WTC11 (cell line): ENCODE measurements around the gene FCRLB. TPM values are rescaled to one million over a fixed set of nuclear protein-coding genes. Genes with fewer than 3 reads are reported as not detected.

ENCODE experiments used
- ATAC-seq: fragments of 200-7000 bp; cut with Tn5 transposase; 2 replicates; pipeline ENCODE4 v1.10.0; 2021; ENCODE audit warnings: mild to moderate bottlenecking, moderate library complexity
- CTCF ChIA-PET: fragments of 300-600 bp; sonication (Branson Sonifier 250); formaldehyde crosslinking; loops from one replicate; lab custom pipeline; 2021; ENCODE audit warnings: antibody characterized with exemption; lab: Charles Lee
- POLR2A ChIA-PET: fragments of 350-600 bp; sonication (Branson Sonifier 250); formaldehyde crosslinking; loops from one replicate; lab custom pipeline; 2021; ENCODE audit warnings: antibody characterized with exemption; lab: Charles Lee
- DNase-seq: peaks from one replicate; pipeline ENCODE4 v3.0.0; 2021; ENCODE audit warnings: low spot score
- H3K27ac Mint-ChIP-seq: 2 replicates; pipeline ENCODE4 v1.8.0; 2021; ENCODE audit warnings: mixed read lengths
- H3K27me3 Mint-ChIP-seq: 2 replicates; pipeline ENCODE4 v1.8.0; 2021; ENCODE audit warnings: low read depth, mild to moderate bottlenecking, moderate library complexity, mixed read lengths
- H3K36me3 Mint-ChIP-seq: 2 replicates; pipeline ENCODE4 v1.8.0; 2021; ENCODE audit warnings: mixed read lengths
- H3K4me1 Mint-ChIP-seq: 2 replicates; pipeline ENCODE4 v1.8.0; 2022; ENCODE audit warnings: mixed read lengths
- H3K4me3 Mint-ChIP-seq: 2 replicates; pipeline ENCODE4 v1.8.0; 2021; ENCODE audit warnings: mild to moderate bottlenecking, moderate library complexity, mixed read lengths
- H3K9me3 Mint-ChIP-seq: 2 replicates; pipeline ENCODE4 v1.8.0; 2021; ENCODE audit warnings: mixed read lengths
- CBFB ChIP-seq: sonication (generic); formaldehyde crosslinking; IDR thresholded peaks from 2 replicates; pipeline ENCODE4 v1.8.1; 2022; ENCODE audit warnings: mild to moderate bottlenecking, low read depth, missing genetic modification reagents
- CTCF ChIP-seq: fragments of 200-600 bp; IDR thresholded peaks from 2 replicates; pipeline ENCODE4 v1.8.0; 2022; ENCODE audit warnings: antibody characterized with exemption
- ERG ChIP-seq: fragments of 250-450 bp; sonication (Bioruptor Pico); IDR thresholded peaks from 2 replicates; pipeline ENCODE4 v1.8.0; 2021; ENCODE audit warnings: mild to moderate bottlenecking
- ESRRA ChIP-seq: sonication (generic); formaldehyde crosslinking; IDR thresholded peaks from 2 replicates; pipeline ENCODE4 v1.8.1; 2022; ENCODE audit warnings: mild to moderate bottlenecking, missing genetic modification reagents, borderline replicate concordance
- ETV6 ChIP-seq: sonication (generic); formaldehyde crosslinking; IDR thresholded peaks from 2 replicates; pipeline ENCODE4 v1.8.1; 2022; ENCODE audit warnings: mild to moderate bottlenecking, missing genetic modification reagents
- FOXJ3 ChIP-seq: sonication (generic); formaldehyde crosslinking; IDR thresholded peaks from 2 replicates; pipeline ENCODE4 v1.9.0; 2021; ENCODE audit warnings: missing genetic modification reagents, mild to moderate bottlenecking, borderline replicate concordance
- FOXP1 ChIP-seq: sonication (generic); formaldehyde crosslinking; IDR thresholded peaks from 2 replicates; pipeline ENCODE4 v1.8.0; 2022; ENCODE audit warnings: missing genetic modification reagents, mild to moderate bottlenecking, moderate library complexity, borderline replicate concordance
- FOXP4 ChIP-seq: sonication (generic); formaldehyde crosslinking; IDR thresholded peaks from 2 replicates; pipeline ENCODE4 v1.8.0; 2022; ENCODE audit warnings: mild to moderate bottlenecking, missing genetic modification reagents
- GTF2I ChIP-seq: fragments of 250-450 bp; sonication (Bioruptor Pico); conservative IDR thresholded peaks from 2 replicates; pipeline ENCODE4 v1.4.0; 2021; ENCODE audit warnings: mild to moderate bottlenecking
- HMGA2 ChIP-seq: fragments of 250-450 bp; sonication (Bioruptor Pico); IDR thresholded peaks from 2 replicates; pipeline ENCODE4 v1.4.0; 2021; ENCODE audit warnings: mild to moderate bottlenecking, moderate library complexity
- IRF2 ChIP-seq: sonication (generic); formaldehyde crosslinking; IDR thresholded peaks from 2 replicates; pipeline ENCODE4 v1.8.0; 2022; ENCODE audit warnings: low read depth, missing genetic modification reagents, borderline replicate concordance
- KAT7 ChIP-seq: sonication (generic); formaldehyde crosslinking; IDR thresholded peaks from 2 replicates; pipeline ENCODE4 v1.8.1; 2023; ENCODE audit warnings: missing genetic modification reagents, mild to moderate bottlenecking, borderline replicate concordance
- MAX ChIP-seq: sonication (generic); formaldehyde crosslinking; IDR thresholded peaks from 2 replicates; pipeline ENCODE4 v1.8.0; 2022; ENCODE audit warnings: mild to moderate bottlenecking, missing genetic modification reagents
- NFE2L1 ChIP-seq: sonication (generic); formaldehyde crosslinking; IDR thresholded peaks from 2 replicates; pipeline ENCODE4 v1.8.1; 2023; ENCODE audit warnings: missing genetic modification reagents
- NR2C2 ChIP-seq: sonication (generic); formaldehyde crosslinking; IDR thresholded peaks from 2 replicates; pipeline ENCODE4 v1.8.0; 2022; ENCODE audit warnings: mild to moderate bottlenecking, missing genetic modification reagents
- OVOL2 ChIP-seq: fragments of 250-450 bp; sonication (Bioruptor Pico); IDR thresholded peaks from 2 replicates; pipeline ENCODE4 v1.9.0; 2021; ENCODE audit warnings: mild to moderate bottlenecking, borderline replicate concordance
- PREB ChIP-seq: sonication (generic); formaldehyde crosslinking; IDR thresholded peaks from 2 replicates; pipeline ENCODE4 v1.8.1; 2022; ENCODE audit warnings: mild to moderate bottlenecking, missing genetic modification reagents, moderate library complexity, borderline replicate concordance
- RELA ChIP-seq: sonication (generic); formaldehyde crosslinking; IDR thresholded peaks from 2 replicates; pipeline ENCODE4 v1.8.1; 2022; ENCODE audit warnings: missing genetic modification reagents, mild to moderate bottlenecking, borderline replicate concordance
- SMAD4 ChIP-seq: sonication (generic); formaldehyde crosslinking; IDR thresholded peaks from 2 replicates; pipeline ENCODE4 v1.8.0; 2022; ENCODE audit warnings: mild to moderate bottlenecking, missing genetic modification reagents
- SOX15 ChIP-seq: fragments of 250-450 bp; sonication (Bioruptor Pico); IDR thresholded peaks from 2 replicates; pipeline ENCODE4 v1.9.0; 2021; ENCODE audit warnings: mild to moderate bottlenecking
- TEAD1 ChIP-seq: sonication (generic); formaldehyde crosslinking; IDR thresholded peaks from 2 replicates; pipeline ENCODE4 v1.8.0; 2022; ENCODE audit warnings: mild to moderate bottlenecking, missing genetic modification reagents
- ZNF138 ChIP-seq: sonication (generic); formaldehyde crosslinking; conservative IDR thresholded peaks from 2 replicates; pipeline ENCODE4 v1.8.1; 2022; ENCODE audit warnings: mild to moderate bottlenecking, moderate library complexity, missing genetic modification reagents
- ZNF232 ChIP-seq: sonication (generic); formaldehyde crosslinking; IDR thresholded peaks from 2 replicates; pipeline ENCODE4 v1.8.0; 2022; ENCODE audit warnings: mild to moderate bottlenecking, missing genetic modification reagents
- ZNF263 ChIP-seq: sonication (generic); formaldehyde crosslinking; IDR thresholded peaks from 2 replicates; pipeline ENCODE4 v1.8.1; 2022; ENCODE audit warnings: low read depth, mild to moderate bottlenecking, moderate library complexity, missing genetic modification reagents
- ZNF281 ChIP-seq: sonication (generic); formaldehyde crosslinking; IDR thresholded peaks from 2 replicates; pipeline ENCODE4 v1.8.0; 2023; ENCODE audit warnings: mild to moderate bottlenecking, missing genetic modification reagents
- ZNF423 ChIP-seq: fragments of 250-450 bp; sonication (Bioruptor Pico); IDR thresholded peaks from 2 replicates; pipeline ENCODE4 v2.1.2; 2022; ENCODE audit warnings: mild to moderate bottlenecking, moderate library complexity
- total RNA-seq: library from RNA; stranded (reverse); gene quantifications from 3 replicates; pipeline ENCODE4 v1.2.3, GENCODE V29; 2021

The FCRLB gene
- total RNA-seq, 1 experiment from 2014 or later = 0.37 TPM

- Mint-ChIP-seq H3K4me1 (peaks cover 15% of the 10 kb centered on the region), H3K36me3 (peaks cover 16% of the 10 kb centered on the region), H3K9me3 (no peaks in the 10 kb centered on the region), H3K27ac (no peak overlapping the region), H3K4me3 (no peak overlapping the region), H3K27me3 (peaks cover 9% of the 10 kb centered on the region)
- no peak for ATAC-seq
- POLR2A ChIA-PET = no interaction called here
- CTCF ChIA-PET = interaction anchor here (1.1 kb wide), 1 partner anchor 10 kb away, joined by 3 read pairs; no protein-coding TSS in a partner anchor
- TF ChIP-seq ZNF423 (no peak), ZNF281 (CRISPR knock-in tag) (no peak), KAT7 (CRISPR knock-in tag) (no peak), NR2C2 (CRISPR knock-in tag) (no peak), RELA (CRISPR knock-in tag) (no peak), MAX (CRISPR knock-in tag) (no peak), ZNF263 (no peak), CTCF (no peak), SOX15 (CRISPR knock-in tag) (no peak), NFE2L1 (CRISPR knock-in tag) (no peak), GTF2I (CRISPR knock-in tag) (no peak), FOXP4 (CRISPR knock-in tag) (no peak), FOXJ3 (CRISPR knock-in tag) (no peak), HMGA2 (CRISPR knock-in tag) (no peak), OVOL2 (no peak), ZNF138 (CRISPR knock-in tag) (no peak)
- no peak for DNase-seq
These were observed 26.5 kb downstream of the FCRLB start for GRCh38 chr1:161747801-161748200.

- POLR2A ChIA-PET = interaction anchor here (0.5 to 1.4 kb wide), 5 partner anchors 11 to 274 kb away, joined by 3 to 10 read pairs (median 4); partner anchors contain the start of gene OLFML2B
- Mint-ChIP-seq H3K27ac (peak within 1 kb of the TSS; percentile 99), H3K27me3 (peaks cover 9% of the 10 kb centered on the region), H3K4me1 (peaks cover 15% of the 10 kb centered on the region), H3K4me3 (peak within 1 kb of the TSS; percentile 99), H3K36me3 (peaks cover 33% of the 10 kb centered on the region), H3K9me3 (peaks cover 4% of the 10 kb centered on the region)
- CTCF ChIA-PET = interaction anchor here (0.6 to 2.0 kb wide), 9 partner anchors 8 to 287 kb away, joined by 3 to 19 read pairs (median 6); no protein-coding TSS in a partner anchor
- DNase-seq (peak; percentile 95), ATAC-seq (peak; percentile 97)
- TF ChIP-seq SMAD4 (CRISPR knock-in tag) (no peak), TEAD1 (CRISPR knock-in tag) (peak; percentile 13; the same call in 1 of the 2 replicates), FOXP1 (CRISPR knock-in tag) (peak; percentile 92), ETV6 (CRISPR knock-in tag) (peak; percentile 28; the same call in 1 of the 2 replicates), NFE2L1 (CRISPR knock-in tag) (peak; percentile 80; the same call in 1 of the 2 replicates), PREB (CRISPR knock-in tag) (0 out of 2 replicates have a peak, but pooled peaks have one; percentile 30), ERG (no peak; the same call in 1 of the 2 replicates), CBFB (CRISPR knock-in tag) (peak; percentile 79; the same call in 1 of the 2 replicates), IRF2 (0 out of 2 replicates have a peak, but pooled peaks have one; percentile 32), ZNF232 (CRISPR knock-in tag) (no peak), ESRRA (CRISPR knock-in tag) (peak; percentile 72; the same call in 1 of the 2 replicates)
These were observed 28.4 kb downstream of the FCRLB start, which contains the start of gene DUSP12 for GRCh38 chr1:161749509-161750407. DUSP12 (plus strand) TSS chr1:161749786; CDS start chr1:161749802, 16 bp downstream.
